Adrenal gland (tissue), 12 donors: ENCODE measurements around the gene NPC1. TPM values are rescaled to one million over a fixed set of nuclear protein-coding genes. Genes with fewer than 3 reads are reported as not detected.

Source experiments
- DNase-seq, 7 donors: peaks; one replicate each; pipeline ENCODE4 v3.0.0-alpha.2; 2019 to 2020
- H3K27ac ChIP-seq, 5 donors: fragments of 200-600 bp; sonication (generic) in 4 of 5; 1 replicate in 3 of 5; 2 replicates in 2 of 5; pipeline versions ENCODE4 v1.5.1 to v1.8.0; 2016 to 2020; ENCODE audit warnings: mild to moderate bottlenecking in 1 of 5
- H3K27me3 ChIP-seq: fragments of 200-600 bp; 2 replicates; pipeline ENCODE4 v1.8.0; 2021
- H3K36me3 ChIP-seq, 2 donors: fragments of 200-600 bp; replicated peaks in 1 of 2; 1 replicate in 1 of 2; 2 replicates in 1 of 2; pipeline versions ENCODE4 v1.5.1 to v1.8.0; 2018 to 2022
- H3K4me1 ChIP-seq, 2 donors: fragments of 200-600 bp; replicated peaks in 1 of 2; 1 replicate in 1 of 2; 2 replicates in 1 of 2; pipeline versions ENCODE4 v1.5.1 to v1.8.0; 2018 to 2021
- H3K4me3 ChIP-seq, 4 donors: fragments of 200-600 bp; sonication (generic) in 3 of 4; one replicate each; pipeline ENCODE4 v1.5.1; 2016 to 2018
- H3K9me3 ChIP-seq, 3 donors: fragments of 200-600 bp; sonication (generic) in 1 of 3; replicated peaks in 1 of 3; 1 replicate in 2 of 3; 2 replicates in 1 of 3; pipeline versions ENCODE4 v1.5.1 to v1.8.0; 2016 to 2021
- CTCF ChIP-seq, 6 experiments: fragments of 450-650 bp in 4 of 6; fragments of 200-600 bp in 2 of 6; sonication (generic) in 1 of 6; IDR thresholded peaks; 1 replicate in 5 of 6; 2 replicates in 1 of 6; pipeline versions ENCODE4 v1.5.1 to v1.8.0; 2016 to 2021; ENCODE audit warnings: antibody characterized with exemption in 6 of 6, mild to moderate bottlenecking in 2 of 6, moderate library complexity in 1 of 6
- POLR2A ChIP-seq, 2 donors: fragments of 450-650 bp; IDR thresholded peaks; one replicate each; pipeline ENCODE4 v1.6.1; 2017; ENCODE audit warnings: antibody characterized with exemption in 2 of 2, mild to moderate bottlenecking in 2 of 2, moderate library complexity in 1 of 2
- WGBS, 4 donors: extraction: QIAGEN DNeasy Blood & Tissue Kit in 2 of 4; methylation state at CpG; one replicate each; pipeline versions ENCODE4 v1.1.5 to v1.1.7; 2013 to 2017; 5-methylcytosine and 5-hydroxymethylcytosine counted together
- intact Hi-C, 2 donors: fragments of 100-400 bp; cut with DNase I; formaldehyde crosslinking; loops; one replicate each; pipeline versions ENCODE4 v1.14.1 to v1.15.0; 2022 to 2023
- polyA plus RNA-seq, 3 donors: library from polyadenylated mRNA; stranded (reverse); fragments of 200-250 nt in 2 of 3; fragments of 350-450 nt in 1 of 3; fragmentation: Illumina TruSeq in 1 of 3; extraction: RNeasy Lipid Tissue Mini Kit (QIAGEN cat#74804) in 1 of 3; gene quantifications; one replicate each; pipeline ENCODE4 v1.2.3, GENCODE V29; 2013 to 2014
- total RNA-seq, 9 donors: library from RNA; depleted of rRNA in 4 of 9; stranded (reverse); fragments of >200 nt in 4 of 9; fragments of 120-200 nt in 1 of 9; fragmentation: NEBNext Ultra II Directional in 1 of 9; extraction: Animal tissue kit (Norgen Biotek cat#: 25700) in 1 of 9; gene quantifications; one replicate each; pipeline versions ENCODE4 v1.1.0 to v1.2.4, GENCODE V29; 2013 to 2023
- donor health status: healthy with polysubstance abuse.
- donor health status: Bipolar disorder and iron deficiency.
- donor health status: DM: yes; HTN: yes; CAD: no.
- donor health status: DM: no; HTN: no; CAD: no.
- donor health status: DM: no; HTN: no; CAD: no.
- donor health status: DM: yes; HTN: yes; CAD: no.

Gene NPC1
- total and polyA plus RNA-seq, 12 donors = 38.3 to 1,631 (median 117) TPM

DNA sequence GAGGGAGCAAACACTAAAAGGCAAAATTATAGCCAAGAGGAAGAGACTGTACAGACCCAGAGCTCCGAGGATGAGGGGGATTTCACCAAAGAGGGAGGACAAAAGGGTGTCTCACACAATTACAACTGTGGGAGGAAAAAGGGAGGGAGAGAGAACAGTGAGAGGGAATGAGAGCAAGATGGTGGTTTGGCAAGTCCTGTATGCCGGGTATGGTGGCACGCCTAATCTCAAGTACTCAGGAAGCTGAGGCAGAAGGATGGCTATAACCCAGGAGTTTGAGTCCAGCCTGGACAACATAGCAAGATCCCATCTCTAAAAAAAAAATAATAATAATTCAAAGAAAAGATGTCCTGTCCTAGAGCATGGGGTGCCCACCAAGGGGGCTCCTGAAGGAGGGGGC is 34.3 kb downstream of the NPC1 start:
- no peak overlapping the region for H3K27ac ChIP-seq
- H3K4me3 ChIP-seq = no peak overlapping the region
- H3K27me3 ChIP-seq = no peaks in the 10 kb centered on the region
- peaks cover 0 to 72% of the 10 kb centered on the region in 2 donors for H3K36me3 ChIP-seq
- no peak for DNase-seq
- peaks cover 0 to 8% of the 10 kb centered on the region in 2 donors for H3K4me1 ChIP-seq
- TF ChIP-seq POLR2A (IDR thresholded peaks at IDR 0.05) = no peak
- TF ChIP-seq CTCF (IDR thresholded peaks at IDR 0.05) = no peak
- no peaks in the 10 kb centered on the region for H3K9me3 ChIP-seq
- WGBS, 4 donors = 32 to 89% (median 67%) methylated on average over 3 of the region's 3 CpGs
- intact Hi-C loops = no loop called here

DNA sequence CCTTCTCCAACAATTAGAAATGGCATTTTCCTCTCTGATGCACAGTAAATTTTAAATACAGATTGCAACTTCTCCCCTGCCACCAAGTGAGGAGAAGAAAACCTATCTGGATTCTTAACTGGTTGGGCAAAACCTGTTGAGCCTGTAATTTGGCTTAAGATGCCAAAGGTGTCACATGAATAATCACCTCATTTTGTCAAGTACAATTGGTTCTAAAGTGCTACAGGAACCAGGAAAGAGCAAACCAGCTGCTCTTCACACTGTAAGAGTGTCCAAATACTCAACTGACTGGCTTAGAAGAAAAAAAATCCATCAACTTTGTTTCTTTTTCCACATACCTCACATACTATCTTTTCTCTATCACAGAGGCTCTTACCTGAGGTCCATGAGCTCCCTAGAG is 35.4 kb downstream of the NPC1 start:
- intact Hi-C loops = no loop called here
- Histone ChIP-seq H3K4me1 (peaks cover 0 to 8% of the 10 kb centered on the region in 2 donors), H3K36me3 (peaks cover 0 to 71% of the 10 kb centered on the region in 2 donors), H3K27ac (no peak overlapping the region), H3K9me3 (no peaks in the 10 kb centered on the region), H3K27me3 (no peaks in the 10 kb centered on the region), H3K4me3 (no peak overlapping the region)
- TF ChIP-seq POLR2A (IDR thresholded peaks at IDR 0.05) (no peak), CTCF (IDR thresholded peaks at IDR 0.05) (no peak)
- DNase-seq = no peak

DNA sequence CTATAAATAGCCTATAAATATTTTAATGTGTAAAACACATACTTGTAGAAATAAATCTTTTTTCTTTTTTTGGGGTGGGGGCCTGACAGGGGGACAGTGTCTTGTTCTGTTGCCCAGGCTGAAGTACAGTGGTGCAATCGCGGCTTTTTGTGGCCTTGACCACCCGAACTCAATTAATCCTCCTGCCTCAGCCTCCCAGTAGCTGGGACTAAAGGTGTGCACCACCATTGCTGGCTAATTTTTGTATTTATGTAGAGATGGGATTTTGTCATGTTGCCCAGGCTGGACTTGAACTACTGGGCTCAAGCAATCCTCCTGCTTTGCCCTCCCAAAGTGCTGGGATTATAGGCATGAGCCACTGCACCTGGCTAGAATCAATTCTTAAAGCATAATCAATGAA is 37.6 kb downstream of the NPC1 start:
- Histone ChIP-seq H3K36me3 (peaks cover 0 to 69% of the 10 kb centered on the region in 2 donors), H3K4me3 (no peak overlapping the region), H3K9me3 (no peaks in the 10 kb centered on the region), H3K27ac (peak overlapping the region in 2 of 5 donors; percentile 17 to 43), H3K27me3 (no peaks in the 10 kb centered on the region), H3K4me1 (peaks cover 0 to 7% of the 10 kb centered on the region in 2 donors)
- no peak for TF ChIP-seq CTCF (IDR thresholded peaks at IDR 0.05)
- TF ChIP-seq POLR2A (IDR thresholded peaks at IDR 0.05) = no peak
- intact Hi-C loops = no loop called here
- WGBS, 4 donors = 69 to 85% (median 72%) methylated on average over 3 of the region's 3 CpGs
- DNase-seq = no peak

DNA sequence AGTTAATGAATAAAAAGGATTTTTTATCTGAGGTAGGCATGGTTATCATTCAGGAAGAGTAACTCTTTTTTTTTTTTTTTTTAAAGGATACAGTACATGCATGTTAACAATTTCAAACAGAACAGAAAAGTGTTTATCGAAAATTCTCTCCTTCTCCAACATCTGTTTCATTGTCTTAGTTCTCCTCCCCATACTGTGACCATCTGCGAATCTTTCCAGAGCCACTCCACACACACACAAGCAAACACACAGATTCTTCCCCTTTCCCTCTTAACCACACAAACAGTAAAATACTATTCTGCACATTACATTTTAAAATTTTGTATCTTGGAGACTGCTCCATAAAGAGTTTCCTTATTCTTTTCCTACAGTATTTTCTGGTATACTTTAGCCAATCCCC is 38.0 kb downstream of the NPC1 start:
- Histone ChIP-seq H3K4me3 (no peak overlapping the region), H3K36me3 (peaks cover 0 to 69% of the 10 kb centered on the region in 2 donors), H3K27me3 (no peaks in the 10 kb centered on the region), H3K4me1 (peaks cover 0 to 3% of the 10 kb centered on the region in 2 donors), H3K27ac (peak overlapping the region in 2 of 5 donors; percentile 20 to 43), H3K9me3 (no peaks in the 10 kb centered on the region)
- 85 to 95% (median 89%) methylated on average over 2 of the region's 2 CpGs for WGBS, 4 donors
- intact Hi-C loops = no loop called here
- DNase-seq = no peak
- TF ChIP-seq POLR2A (IDR thresholded peaks at IDR 0.05) = no peak
- TF ChIP-seq CTCF (IDR thresholded peaks at IDR 0.05) = no peak
